Activated naive CD8-positive, alpha-beta T cell treated with anti-CD3 and anti-CD28 coated beads, Interleukin-2, amount 50 U/mL, for 24 hours (primary cell): ENCODE data around the gene ZNF638.
"Not testable (repeated sequence)": the region's sequence is repeated elsewhere in the genome, so short reads cannot be mapped to it uniquely, and the experiment has no call there.

ENCODE experiments used
- ATAC-seq: fragments of 150-1000 bp; cut with Tn5 transposase; one replicate; pipeline ENCODE4 v1.10.0; 2021
- DNase-seq: peaks from one replicate; pipeline ENCODE4 v3.0.0; 2021
- H3K27ac Mint-ChIP-seq: one replicate; pipeline ENCODE4 v1.8.0; 2021; ENCODE audit warnings: mild to moderate bottlenecking, mixed read lengths
- H3K27me3 Mint-ChIP-seq: one replicate; pipeline ENCODE4 v1.8.0; 2021; ENCODE audit warnings: mixed read lengths
- H3K36me3 Mint-ChIP-seq: one replicate; pipeline ENCODE4 v1.8.0; 2021; ENCODE audit warnings: low read depth, mixed read lengths
- H3K4me1 Mint-ChIP-seq: one replicate; pipeline ENCODE4 v1.8.0; 2021; ENCODE audit warnings: mixed read lengths
- H3K4me3 Mint-ChIP-seq: one replicate; pipeline ENCODE4 v1.8.0; 2021; ENCODE audit warnings: mild to moderate bottlenecking, moderate library complexity, mixed read lengths
- H3K9me3 Mint-ChIP-seq: one replicate; pipeline ENCODE4 v1.8.0; 2021; ENCODE audit warnings: mixed read lengths

Gene ZNF638

DNA sequence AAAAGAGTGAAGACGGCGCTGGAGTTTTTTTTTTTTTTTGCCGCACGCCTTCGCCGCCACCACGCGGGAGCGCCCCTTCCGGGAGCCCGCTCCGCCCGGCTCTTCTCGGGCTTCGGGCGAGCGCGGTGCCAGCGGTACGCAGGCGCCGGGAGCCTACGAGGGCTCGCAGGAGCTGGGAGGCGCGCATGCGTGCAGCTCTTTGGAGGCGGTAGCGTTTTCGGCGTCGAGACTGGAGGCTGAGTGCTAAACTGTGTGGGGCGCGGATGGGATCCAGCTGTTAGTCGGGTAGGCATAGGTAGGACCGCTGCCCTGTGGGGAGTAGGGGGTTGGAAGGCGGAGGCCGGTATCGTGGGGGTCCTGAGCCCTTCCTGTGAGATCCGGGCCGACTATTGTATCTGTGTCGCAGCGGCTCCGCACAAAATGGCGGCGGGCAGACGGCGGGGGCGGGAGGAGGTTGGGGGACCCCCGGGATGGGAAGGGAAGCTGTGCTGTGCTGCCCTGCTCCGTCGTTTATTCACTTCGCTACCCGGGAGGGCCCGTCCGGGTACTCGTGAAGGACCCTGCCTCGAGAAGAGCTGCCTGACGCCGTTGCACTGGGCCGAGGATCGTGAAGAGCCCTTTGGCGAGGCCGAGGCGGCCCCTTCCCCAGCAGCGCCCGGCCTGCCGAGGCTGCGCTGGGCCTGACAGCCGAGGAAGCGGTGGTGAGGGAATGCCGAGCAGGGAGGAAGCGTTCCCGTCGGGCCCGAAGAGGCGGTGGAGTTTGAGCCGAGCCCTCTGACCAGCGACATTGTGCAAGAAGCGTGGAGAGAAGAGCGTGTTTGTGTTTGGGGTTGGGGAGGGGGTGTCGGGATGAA lies at the start of gene ZNF638:
Gene ZNF638, plus strand, starts transcription at position 202 of the 854 bp plus-strand sequence. CDS start 17,173 bp downstream, outside the sequence.
- peak; percentile 98 for ATAC-seq
- H3K4me3 Mint-ChIP-seq = peak within 1 kb of the TSS; percentile 95
- peaks cover 21% of the 10 kb centered on the region for H3K36me3 Mint-ChIP-seq
- peak; percentile 92 for DNase-seq
- no peaks in the 10 kb centered on the region for H3K27me3 Mint-ChIP-seq
- H3K27ac Mint-ChIP-seq = peak within 1 kb of the TSS; percentile 98
- no peaks in the 10 kb centered on the region for H3K9me3 Mint-ChIP-seq
- peaks cover 44% of the 10 kb centered on the region for H3K4me1 Mint-ChIP-seq

GRCh38 chr2:71281950-71282349 lies 49.6 kb upstream of the ZNF638 start:
- H3K27ac Mint-ChIP-seq = no peak overlapping the region
- DNase-seq (no peak), ATAC-seq (no peak)
- no peak overlapping the region for H3K4me3 Mint-ChIP-seq
- no peaks in the 10 kb centered on the region for H3K36me3 Mint-ChIP-seq
- peaks cover 58% of the 10 kb centered on the region for H3K27me3 Mint-ChIP-seq
- H3K9me3 Mint-ChIP-seq = no peaks in the 10 kb centered on the region
- peaks cover 10% of the 10 kb centered on the region for H3K4me1 Mint-ChIP-seq

DNA sequence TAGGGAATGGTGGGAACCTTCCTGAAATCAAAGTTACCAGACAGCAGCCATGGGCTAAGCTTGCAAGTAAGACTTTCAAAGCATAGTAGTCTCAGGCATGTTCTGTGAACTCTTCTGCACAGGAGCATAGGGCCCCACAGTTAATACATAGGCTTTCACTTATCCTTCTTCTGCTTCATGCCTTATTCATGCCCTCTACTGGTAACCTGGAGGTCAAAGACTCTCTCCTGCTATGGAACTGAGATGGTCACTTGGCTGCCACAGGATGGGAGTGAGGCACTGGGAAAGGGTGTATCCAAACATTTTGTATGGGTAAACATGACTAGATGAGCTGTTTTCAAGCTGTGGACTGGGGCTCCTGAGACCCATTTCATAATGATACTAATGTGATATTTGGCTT lies 49.1 kb upstream of the ZNF638 start:
- no peak for DNase-seq
- Mint-ChIP-seq H3K4me3 (no peak overlapping the region), H3K27ac (no peak overlapping the region), H3K36me3 (no peaks in the 10 kb centered on the region), H3K27me3 (peaks cover 55% of the 10 kb centered on the region), H3K4me1 (peaks cover 4% of the 10 kb centered on the region), H3K9me3 (no peaks in the 10 kb centered on the region)
- no peak for ATAC-seq

DNA sequence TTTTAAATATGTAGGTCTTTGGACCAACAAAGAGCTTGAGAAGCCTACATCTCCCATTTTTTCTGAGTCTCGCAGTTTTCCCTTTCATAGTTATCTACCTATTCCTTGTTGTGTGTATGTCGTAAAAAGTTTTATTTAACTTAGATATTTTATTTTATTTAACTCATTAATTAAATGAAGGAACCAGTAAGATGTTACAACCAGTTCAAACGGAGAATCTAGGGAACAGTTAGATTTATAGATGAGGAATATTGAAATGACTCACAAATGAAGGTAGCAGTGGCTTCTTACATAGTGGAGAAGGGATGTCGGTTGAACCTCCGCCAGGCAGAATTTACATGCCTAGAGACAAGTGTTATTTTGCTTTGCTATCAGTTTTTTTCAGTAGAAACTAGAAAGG lies 48.5 kb upstream of the ZNF638 start:
- no peak for ATAC-seq
- H3K36me3 Mint-ChIP-seq = no peaks in the 10 kb centered on the region
- no peak overlapping the region for H3K27ac Mint-ChIP-seq
- no peak for DNase-seq
- H3K4me3 Mint-ChIP-seq = no peak overlapping the region
- H3K4me1 Mint-ChIP-seq = no peaks in the 10 kb centered on the region
- no peaks in the 10 kb centered on the region for H3K9me3 Mint-ChIP-seq
- H3K27me3 Mint-ChIP-seq = peaks cover 48% of the 10 kb centered on the region

- peaks cover 27% of the 10 kb centered on the region for H3K27me3 Mint-ChIP-seq
- H3K9me3 Mint-ChIP-seq = no peaks in the 10 kb centered on the region
- no peak overlapping the region for H3K4me3 Mint-ChIP-seq
Measured at GRCh38 chr2:71285706-71286105, 45.9 kb upstream of the ZNF638 start.

GRCh38 chr2:71291398-71291797 lies 40.2 kb upstream of the ZNF638 start:
- no peak for DNase-seq
- Mint-ChIP-seq H3K27ac (no peak overlapping the region), H3K4me1 (no peaks in the 10 kb centered on the region), H3K27me3 (peaks cover 3% of the 10 kb centered on the region), H3K36me3 (no peaks in the 10 kb centered on the region), H3K9me3 (no peaks in the 10 kb centered on the region), H3K4me3 (no peak overlapping the region)
- no peak for ATAC-seq

More at GRCh38 chr2:71285706-71286105, 45.9 kb upstream of the ZNF638 start:
- Mint-ChIP-seq H3K27ac (no peak overlapping the region), H3K4me1 (no peaks in the 10 kb centered on the region), H3K36me3 (no peaks in the 10 kb centered on the region)
- no peak for DNase-seq
- no peak for ATAC-seq

DNA sequence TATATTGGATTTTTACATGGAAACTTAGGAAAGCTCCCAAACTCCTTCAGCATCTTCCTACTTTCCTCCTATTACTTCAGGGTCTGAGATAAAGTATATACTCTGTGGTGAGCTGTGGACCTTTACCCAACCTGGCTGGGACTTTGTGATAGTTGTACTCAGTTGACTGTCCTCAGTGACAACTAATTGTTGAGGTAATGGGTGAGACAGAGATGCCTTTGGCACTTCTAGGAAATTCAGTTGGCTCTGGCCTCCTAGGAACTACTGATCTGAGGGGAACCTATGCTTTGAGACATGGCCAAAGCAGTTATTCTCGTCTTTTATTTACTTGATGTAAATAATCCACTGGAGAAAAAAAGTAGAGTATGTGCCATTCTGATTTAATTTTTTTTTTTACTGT lies 39.4 kb upstream of the ZNF638 start:
- H3K27me3 Mint-ChIP-seq = peaks cover 3% of the 10 kb centered on the region
- no peaks in the 10 kb centered on the region for H3K4me1 Mint-ChIP-seq
- no peak overlapping the region for H3K4me3 Mint-ChIP-seq
- ATAC-seq (no peak), DNase-seq (no peak)
- H3K36me3 Mint-ChIP-seq = no peaks in the 10 kb centered on the region
- H3K9me3 Mint-ChIP-seq = no peaks in the 10 kb centered on the region
- no peak overlapping the region for H3K27ac Mint-ChIP-seq

- ATAC-seq = no peak
- Mint-ChIP-seq H3K9me3 (no peaks in the 10 kb centered on the region), H3K4me3 (no peak overlapping the region), H3K36me3 (no peaks in the 10 kb centered on the region), H3K27ac (no peak overlapping the region), H3K27me3 (peaks cover 3% of the 10 kb centered on the region), H3K4me1 (no peaks in the 10 kb centered on the region)
- no peak for DNase-seq
Measured at GRCh38 chr2:71298914-71299313, 32.7 kb upstream of the ZNF638 start.

DNA sequence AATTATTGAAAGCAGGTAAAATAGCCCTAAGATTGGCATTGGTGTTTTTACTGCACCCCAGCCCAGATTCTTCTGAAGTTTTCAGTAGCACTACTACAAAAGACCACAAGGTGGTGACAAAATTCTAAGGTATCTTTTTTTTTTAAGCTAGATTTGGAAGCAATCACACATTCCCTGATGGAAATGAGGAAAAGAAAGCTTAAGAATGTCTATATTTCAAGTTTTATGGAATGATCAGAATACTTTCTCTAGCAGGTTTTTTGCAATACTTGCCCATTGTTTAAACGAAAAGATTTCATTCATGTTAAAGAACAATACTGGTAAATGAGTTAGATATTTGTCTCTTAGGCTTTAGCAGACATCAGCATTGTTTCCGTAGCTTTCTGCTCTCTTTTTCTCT lies 32.1 kb upstream of the ZNF638 start:
- Mint-ChIP-seq H3K9me3 (no peaks in the 10 kb centered on the region), H3K27me3 (peaks cover 3% of the 10 kb centered on the region), H3K36me3 (no peaks in the 10 kb centered on the region), H3K27ac (no peak overlapping the region), H3K4me1 (no peaks in the 10 kb centered on the region), H3K4me3 (no peak overlapping the region)
- DNase-seq = no peak
- no peak for ATAC-seq

- no peak for DNase-seq
- no peak for ATAC-seq
- H3K36me3 Mint-ChIP-seq = no peaks in the 10 kb centered on the region
- no peaks in the 10 kb centered on the region for H3K27me3 Mint-ChIP-seq
- H3K4me3 Mint-ChIP-seq = no peak overlapping the region
- no peaks in the 10 kb centered on the region for H3K4me1 Mint-ChIP-seq
- no peaks in the 10 kb centered on the region for H3K9me3 Mint-ChIP-seq
- H3K27ac Mint-ChIP-seq = no peak overlapping the region
Measured at GRCh38 chr2:71303849-71304248, 27.7 kb upstream of the ZNF638 start.

DNA sequence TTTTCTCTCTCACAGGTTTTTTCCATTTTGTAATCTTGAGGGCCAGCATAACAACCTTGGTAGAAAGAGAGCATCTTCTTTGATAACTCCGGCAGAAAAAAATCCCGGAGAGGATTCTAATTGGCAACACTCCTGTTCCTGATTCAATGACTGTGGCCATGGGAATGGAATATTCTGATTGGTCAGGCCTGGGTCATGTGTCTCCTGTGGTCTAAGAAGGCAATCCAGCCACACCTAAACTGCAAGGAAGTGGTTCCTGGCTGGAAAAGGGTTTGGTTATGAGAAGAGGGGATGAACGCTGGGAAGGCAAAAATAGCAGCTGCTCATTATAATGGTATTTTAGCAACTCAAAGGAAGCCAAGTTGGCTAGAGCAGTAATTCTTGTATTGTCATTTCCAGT lies 24.8 kb upstream of the ZNF638 start:
- H3K27ac Mint-ChIP-seq = no peak overlapping the region
- DNase-seq (no peak), ATAC-seq (no peak)

GRCh38 chr2:71313016-71313766 lies 18.4 kb upstream of the ZNF638 start:
- peaks cover 4% of the 10 kb centered on the region for H3K36me3 Mint-ChIP-seq
- DNase-seq = no peak
- no peak overlapping the region for H3K27ac Mint-ChIP-seq
- H3K9me3 Mint-ChIP-seq = peaks cover 13% of the 10 kb centered on the region
- no peak overlapping the region for H3K4me3 Mint-ChIP-seq
- no peak for ATAC-seq
- no peaks in the 10 kb centered on the region for H3K4me1 Mint-ChIP-seq
- peaks cover 7% of the 10 kb centered on the region for H3K27me3 Mint-ChIP-seq

More for the DNA sequence above, 24.8 kb upstream of the ZNF638 start:
- Mint-ChIP-seq H3K4me3 (no peak overlapping the region), H3K36me3 (no peaks in the 10 kb centered on the region), H3K27me3 (peaks cover 3% of the 10 kb centered on the region), H3K9me3 (no peaks in the 10 kb centered on the region), H3K4me1 (no peaks in the 10 kb centered on the region)

DNA sequence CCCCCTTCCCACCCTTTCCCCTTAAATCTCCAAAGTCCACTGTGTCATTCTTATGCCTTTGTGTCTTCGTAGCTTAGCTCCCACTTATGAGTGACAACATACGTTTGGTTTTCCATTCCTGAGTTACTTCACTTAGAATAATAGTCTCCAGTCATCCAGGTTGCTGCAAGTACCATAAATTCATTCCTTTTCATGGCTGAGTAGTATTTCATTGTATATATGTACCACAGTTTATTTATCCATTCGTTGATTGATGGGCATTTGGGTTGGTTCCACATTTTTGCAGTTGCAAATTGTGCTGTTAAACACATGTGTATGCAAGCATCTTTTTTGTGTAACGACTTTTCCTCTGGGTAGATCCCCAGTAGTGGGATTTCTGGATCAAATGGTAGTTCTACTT lies 14.5 kb upstream of the ZNF638 start:
- H3K9me3 Mint-ChIP-seq = peaks cover 43% of the 10 kb centered on the region
- peaks cover 11% of the 10 kb centered on the region for H3K36me3 Mint-ChIP-seq
- H3K27me3 Mint-ChIP-seq = peaks cover 4% of the 10 kb centered on the region
- H3K4me1 Mint-ChIP-seq = no peaks in the 10 kb centered on the region
- DNase-seq (no peak), ATAC-seq (no peak)
- no peak overlapping the region for H3K4me3 Mint-ChIP-seq
- H3K27ac Mint-ChIP-seq = no peak overlapping the region

GRCh38 chr2:71317900-71318299 lies 13.7 kb upstream of the ZNF638 start:
- Mint-ChIP-seq H3K9me3 (peaks cover 50% of the 10 kb centered on the region), H3K36me3 (peaks cover 15% of the 10 kb centered on the region)
- DNase-seq, ATAC-seq, H3K27me3 Mint-ChIP-seq, H3K4me1 Mint-ChIP-seq, H3K27ac Mint-ChIP-seq, H3K4me3 Mint-ChIP-seq: not testable (repeated sequence)

DNA sequence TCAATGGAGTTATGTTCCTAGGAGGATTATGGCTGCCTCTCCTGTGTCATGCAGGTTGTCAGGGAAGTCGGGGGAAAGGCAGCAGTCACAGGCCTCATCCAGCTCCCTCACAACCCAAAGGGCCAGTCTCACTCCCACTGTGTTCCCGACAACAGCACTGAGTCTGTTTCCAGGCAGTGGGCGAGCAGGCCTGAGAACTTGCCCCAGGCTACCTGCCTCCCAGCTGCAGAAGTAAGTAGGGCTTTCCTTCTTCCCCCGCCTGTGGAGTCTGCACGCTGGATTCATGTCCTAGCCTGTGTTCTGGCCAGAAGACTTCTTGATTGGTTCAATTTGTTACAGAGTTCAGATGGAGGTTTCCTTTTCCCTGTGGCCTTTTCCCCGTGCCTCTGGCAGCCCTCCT lies 8.2 kb upstream of the ZNF638 start:
- Mint-ChIP-seq H3K4me3 (no peak overlapping the region), H3K9me3 (peaks cover 35% of the 10 kb centered on the region), H3K27ac (no peak overlapping the region), H3K27me3 (peaks cover 5% of the 10 kb centered on the region), H3K4me1 (no peaks in the 10 kb centered on the region), H3K36me3 (peaks cover 11% of the 10 kb centered on the region)
- no peak for DNase-seq
- no peak for ATAC-seq
